GM12878 (cell line): ENCODE results near the gene HSPBAP1. TPM values are rescaled to one million over a fixed set of nuclear protein-coding genes. Genes with fewer than 3 reads are reported as not detected.

Source experiments
- BMI1 ChIP-seq: fragments of 450-650 bp; IDR thresholded peaks from 2 replicates; pipeline ENCODE4 v1.6.1; 2016; ENCODE audit warnings: mild to moderate bottlenecking, moderate library complexity, borderline replicate concordance
- CBX3 ChIP-seq: fragments of 200-600 bp; sonication (generic); IDR thresholded peaks from 2 replicates; pipeline ENCODE4 v1.6.1; 2016; ENCODE audit warnings: low read depth, borderline replicate concordance
- CEBPB ChIP-seq, 2 experiments: fragments of 150-350 bp in 1 of 2; IDR thresholded peaks; 2 replicates each; pipeline ENCODE4 v1.6.1; 2012 to 2014; ENCODE audit warnings: low read depth in 2 of 2, low read length in 2 of 2, borderline replicate concordance in 1 of 2, inconsistent platforms in 1 of 2
- CTCF ChIP-seq, 3 experiments: IDR thresholded peaks in 2 of 3; conservative IDR thresholded peaks in 1 of 3; 2 replicates each; pipeline ENCODE4 v1.5.1; 2011; ENCODE audit warnings: low read depth in 3 of 3, low read length in 3 of 3, mild to moderate bottlenecking in 3 of 3, control low read depth in 2 of 3, moderate library complexity in 2 of 3, inconsistent platforms in 1 of 3, mixed read lengths in 1 of 3; ENCODE audit not compliant: control insufficient read depth in 2 of 3, insufficient read depth in 1 of 3; ENCODE audit errors: extremely low read depth in 1 of 3
- DPF2 ChIP-seq: fragments of 450-650 bp; IDR thresholded peaks from 2 replicates; pipeline ENCODE4 v1.6.1; 2017; ENCODE audit warnings: mild to moderate bottlenecking
- EP300 ChIP-seq, 2 experiments: fragments of 150-350 bp in 1 of 2; IDR thresholded peaks; 2 replicates each; pipeline ENCODE4 v1.6.1; 2011 to 2012; ENCODE audit warnings: low read depth in 2 of 2, low read length in 2 of 2, borderline replicate concordance in 1 of 2, improper control_type of control experiment in 1 of 2, inconsistent platforms in 1 of 2; ENCODE audit not compliant: control insufficient read depth in 1 of 2
- FOS ChIP-seq: IDR thresholded peaks from 3 replicates; pipeline ENCODE4 v1.6.1; 2011; ENCODE audit warnings: borderline replicate concordance; ENCODE audit not compliant: insufficient read length; ENCODE audit errors: extremely low read depth
- GABPA ChIP-seq: IDR thresholded peaks from 2 replicates; pipeline ENCODE4 v1.6.1; 2014; ENCODE audit warnings: antibody characterized with exemption, low read depth, mild to moderate bottlenecking, inconsistent platforms
- IKZF2 ChIP-seq, 2 experiments: fragments of 450-650 bp; IDR thresholded peaks; 2 replicates each; pipeline ENCODE4 v1.6.1; 2017; ENCODE audit warnings: mild to moderate bottlenecking in 2 of 2, moderate library complexity in 2 of 2
- IRF5 ChIP-seq: fragments of 450-650 bp; IDR thresholded peaks from 2 replicates; pipeline ENCODE4 v1.6.1; 2017; ENCODE audit warnings: borderline replicate concordance
- MXI1 ChIP-seq: fragments of 150-350 bp; IDR thresholded peaks from 2 replicates; pipeline ENCODE4 v1.6.1; 2011; ENCODE audit warnings: low read depth, mild to moderate bottlenecking, inconsistent platforms, low read length, improper control_type of control experiment
- MYB ChIP-seq: fragments of 150-350 bp; IDR thresholded peaks from 2 replicates; pipeline ENCODE4 v1.6.1; 2014; ENCODE audit warnings: mild to moderate bottlenecking, low read depth, low read length, borderline replicate concordance
- NBN ChIP-seq: fragments of 450-650 bp; IDR thresholded peaks from 2 replicates; pipeline ENCODE4 v1.6.1; 2016
- POLR2AphosphoS2 ChIP-seq: IDR thresholded peaks from 2 replicates; pipeline ENCODE4 v1.6.1; 2011; ENCODE audit warnings: low read depth, mild to moderate bottlenecking, low read length, improper control_type of control experiment, moderate library complexity
- POU2F2 ChIP-seq: IDR thresholded peaks from 3 replicates; pipeline ENCODE4 v1.6.1; 2011; ENCODE audit warnings: low read depth, mild to moderate bottlenecking, low read length, borderline replicate concordance
- RB1 ChIP-seq: fragments of 450-650 bp; formaldehyde crosslinking; IDR thresholded peaks from 2 replicates; pipeline ENCODE4 v1.6.1; 2017; ENCODE audit warnings: mild to moderate bottlenecking, borderline replicate concordance
- RUNX3 ChIP-seq: IDR thresholded peaks from 2 replicates; pipeline ENCODE4 v1.6.1; 2012; ENCODE audit warnings: low read length, inconsistent platforms
- SREBF2 ChIP-seq: IDR thresholded peaks from 2 replicates; pipeline ENCODE4 v1.6.1; 2012; ENCODE audit warnings: mild to moderate bottlenecking, low read length
- ZBTB4 ChIP-seq: fragments of 450-650 bp; formaldehyde crosslinking; IDR thresholded peaks from 2 replicates; pipeline ENCODE4 v1.4.0; 2022; ENCODE audit warnings: mild to moderate bottlenecking, moderate library complexity
- ZBTB40 ChIP-seq: fragments of 450-650 bp; IDR thresholded peaks from 2 replicates; pipeline ENCODE4 v1.6.1; 2016; ENCODE audit warnings: mild to moderate bottlenecking, moderate library complexity, borderline replicate concordance
- ZSCAN29 ChIP-seq: fragments of 450-650 bp; IDR thresholded peaks from 2 replicates; pipeline ENCODE4 v1.6.1; 2017; ENCODE audit warnings: mild to moderate bottlenecking, moderate library complexity
- polyA plus RNA-seq, 11 experiments: library from polyadenylated mRNA; depleted of rRNA in 4 of 11; unstranded in 6 of 11; stranded (reverse) in 5 of 11; fragments of >200 nt; fragmentation: Nextera tagmentation in 4 of 11; fragmentation: Illumina TruSeq in 1 of 11; extraction: Ambion mirVana in 4 of 11; extraction: Trizol in 1 of 11; gene quantifications; 1 replicate in 1 of 11; 2 replicates in 10 of 11; pipeline versions ENCODE4 v1.2.1 to v1.2.3, GENCODE V29; 2011 to 2016; ENCODE audit warnings: inconsistent platforms in 2 of 11, missing spikeins in 2 of 11, low read depth in 1 of 11
- total RNA-seq, 4 experiments: library from RNA; depleted of rRNA in 3 of 4; stranded (reverse); fragments of >200 nt in 3 of 4; fragmentation: Illumina TruSeq in 1 of 4; extraction: Trizol in 1 of 4; gene quantifications; 2 replicates each; pipeline versions ENCODE4 v1.2.1 to v1.2.3, GENCODE V29; 2013 to 2021

Gene HSPBAP1
- total and polyA plus RNA-seq, 10 of the 15 experiments (the other 5 are each of a cell fraction or from before 2014, with no cell fraction given), result 3.2 to 10.3 (median 7.9) TPM

- TF ChIP-seq MXI1 (0 out of 2 replicates have a peak, but pooled peaks have one; percentile 24), ZBTB40 (no peak), DPF2 (no peak), POLR2AphosphoS2 (no peak), GABPA (no peak), FOS (no peak), MYB (no peak), NBN (0 out of 2 replicates have a peak, but pooled peaks have one; percentile 33), BMI1 (no peak), POU2F2 (peak; percentile 80; the same call in 1 of the 3 replicates), IRF5 (no peak), ZBTB4 (no peak), IKZF2 (IDR thresholded peaks at IDR 0.05) (peak; percentile 63 to 74; a peak in 3 of 4 replicates), RUNX3 (peak; percentile 82), ZSCAN29 (no peak), SREBF2 (no peak), CEBPB (IDR thresholded peaks at IDR 0.05; ENCODE audit: borderline replicate concordance in 1 of 2, low read depth in 2 of 2, low read length in 2 of 2) (no peak), EP300 (IDR thresholded peaks at IDR 0.05; ENCODE audit: borderline replicate concordance in 1 of 2, control insufficient read depth in 1 of 2, low read depth in 2 of 2, low read length in 2 of 2) (peak in 1 of 2 experiments; percentile 39; a peak in 1 of 4 replicates), CTCF (IDR thresholded peaks at IDR 0.05 in 2 of 3, conservative IDR thresholded peaks at IDR 0.05 in 1 of 3; ENCODE audit: control insufficient read depth in 2 of 3, extremely low read depth in 1 of 3, insufficient read depth in 1 of 3, low read depth in 3 of 3, low read length in 3 of 3) (no peak), CBX3 (no peak), RB1 (no peak)
Observed at GRCh38 chr3:122694966-122695365, 98.7 kb downstream of the HSPBAP1 start (continued).
